Mucosa of descending colon (tissue), 3 donors: ENCODE measurements around the gene RDH5. TPM values are rescaled to one million over a fixed set of nuclear protein-coding genes. Genes with fewer than 3 reads are reported as not detected.

Experiments
- ATAC-seq: fragments of 200-7000 bp; cut with Tn5 transposase; one replicate; pipeline ENCODE4 v1.9.1; 2020; ENCODE audit warnings: mild to moderate bottlenecking, moderate library complexity
- DNase-seq, 3 donors: peaks; one replicate each; pipeline ENCODE4 v3.0.0-alpha.2; 2020
- H3K36me3 ChIP-seq: fragments of 200-600 bp; one replicate; pipeline ENCODE4 v1.8.0; 2021; ENCODE audit warnings: low read depth, mild to moderate bottlenecking
- H3K4me1 ChIP-seq: fragments of 200-600 bp; one replicate; pipeline ENCODE4 v1.8.0; 2021; ENCODE audit warnings: low read depth, mild to moderate bottlenecking
- H3K4me3 ChIP-seq: fragments of 200-600 bp; one replicate; pipeline ENCODE4 v1.8.0; 2021; ENCODE audit warnings: mild to moderate bottlenecking
- H3K9me3 ChIP-seq: fragments of 200-600 bp; one replicate; pipeline ENCODE4 v1.8.0; 2021; ENCODE audit warnings: mild to moderate bottlenecking
- CTCF ChIP-seq: fragments of 200-600 bp; IDR thresholded peaks from one replicate; pipeline ENCODE4 v1.8.0; 2022; ENCODE audit warnings: antibody characterized with exemption, mild to moderate bottlenecking
- intact Hi-C, 2 donors: fragments of 100-400 bp; cut with DNase I in 1 of 2; cut with micrococcal nuclease in 1 of 2; formaldehyde crosslinking; loops; one replicate each; pipeline versions ENCODE4 v1.11.0 to v1.11.1; 2022; cut with DNase I, micrococcal nuclease
- total RNA-seq, 3 donors: library from RNA; stranded (reverse); fragmentation: NEBNext Ultra II Directional in 2 of 3; extraction: Animal tissue kit (Norgen Biotek cat#: 25700) in 2 of 3; gene quantifications; one replicate each; pipeline versions ENCODE4 v1.2.1 to v1.2.4, GENCODE V29; 2021 to 2023
- donor health status: DM: no; HTN: no; CAD: no; lungs with moderate emphysema.
- donor health status: DM: no; HTN: no; CAD: no.
- donor health status: DM: no; HTN: yes; CAD: no.

Gene RDH5
- total RNA-seq, 3 donors from 2014 or later = 21.5 to 48.1 (median 35.8) TPM

GRCh38 chr12:55716582-55716957 lies 3.6 kb upstream of the RDH5 start:
- intact Hi-C loops = no loop called here
- no peak for TF ChIP-seq CTCF

GRCh38 chr12:55717011-55718007 lies 2.9 kb upstream of the RDH5 start:
- DNase-seq = peak in 2 of 3 donors; percentile 54 to 71
- intact Hi-C loops = no loop called here
- ATAC-seq = peak; percentile 23
- Histone ChIP-seq H3K36me3 (no peaks in the 10 kb centered on the region), H3K4me1 (peaks cover 57% of the 10 kb centered on the region), H3K4me3 (no peak overlapping the region), H3K9me3 (no peaks in the 10 kb centered on the region)
- TF ChIP-seq CTCF = no peak

More at GRCh38 chr12:55716582-55716957, 3.6 kb upstream of the RDH5 start:
- H3K4me1 ChIP-seq = peaks cover 50% of the 10 kb centered on the region
- peak overlapping the region; percentile 87 for H3K4me3 ChIP-seq
- no peaks in the 10 kb centered on the region for H3K36me3 ChIP-seq
- H3K9me3 ChIP-seq = no peaks in the 10 kb centered on the region
- ATAC-seq (peak; percentile 11), DNase-seq (no peak)

GRCh38 chr12:55718015-55718414 lies 2.2 kb upstream of the RDH5 start:
- intact Hi-C loops = no loop called here
- Histone ChIP-seq H3K9me3 (no peaks in the 10 kb centered on the region), H3K4me1 (peaks cover 59% of the 10 kb centered on the region), H3K4me3 (no peak overlapping the region), H3K36me3 (no peaks in the 10 kb centered on the region)
- no peak for TF ChIP-seq CTCF
- DNase-seq (peak in 1 of 3 donors; percentile 32), ATAC-seq (no peak)

GRCh38 chr12:55718624-55719275 lies 1.4 kb upstream of the RDH5 start:
- Histone ChIP-seq H3K4me1 (peaks cover 64% of the 10 kb centered on the region), H3K9me3 (no peaks in the 10 kb centered on the region), H3K4me3 (no peak overlapping the region), H3K36me3 (no peaks in the 10 kb centered on the region)
- intact Hi-C loops = no loop called here
- ATAC-seq (no peak), DNase-seq (peak in 1 of 3 donors; percentile 30)
- no peak for TF ChIP-seq CTCF

- H3K4me3 ChIP-seq = no peak overlapping the region
- H3K36me3 ChIP-seq = no peaks in the 10 kb centered on the region
- DNase-seq (peak in 1 of 3 donors; percentile 31), ATAC-seq (no peak)
- H3K9me3 ChIP-seq = no peaks in the 10 kb centered on the region
- TF ChIP-seq CTCF = no peak
- intact Hi-C loops = no loop called here
- H3K4me1 ChIP-seq = peaks cover 71% of the 10 kb centered on the region
These were observed 822 bp upstream of the RDH5 start for GRCh38 chr12:55719371-55719770.
